Common myeloid progenitor, CD34-positive (primary cell): ENCODE data around the gene PNPLA1.

Experiments used
- CTCF ChIA-PET: fragments of 350-600 bp; sonication (Branson Sonifier 250); formaldehyde crosslinking; loops from one replicate; lab custom pipeline; 2021; ENCODE audit warnings: antibody characterized with exemption; lab: Charles Lee
- POLR2A ChIA-PET: fragments of 350-600 bp; sonication (Branson Sonifier 250); formaldehyde crosslinking; loops from one replicate; lab custom pipeline; 2021; ENCODE audit warnings: antibody characterized with exemption; lab: Charles Lee
- DNase-seq, 3 donors: peaks; one replicate each; pipeline versions ENCODE4 v3.0.0 to v3.0.0-alpha.2; 2013
- H3K27ac ChIP-seq, 2 experiments: 1 replicate in 1 of 2; 2 replicates in 1 of 2; pipeline ENCODE4 v1.7.0; 2013; ENCODE audit warnings: inconsistent platforms in 2 of 2, low read length in 2 of 2, mild to moderate bottlenecking in 2 of 2, low read depth in 1 of 2, moderate library complexity in 1 of 2; ENCODE audit not compliant: severe bottlenecking in 2 of 2, insufficient read depth in 1 of 2, poor library complexity in 1 of 2
- H3K27me3 ChIP-seq, 5 experiments: replicated peaks in 2 of 5; 1 replicate in 3 of 5; 2 replicates in 2 of 5; pipeline versions ENCODE4 v1.6.1 to v1.7.0; 2013; ENCODE audit warnings: low read length in 4 of 5, mild to moderate bottlenecking in 2 of 5, moderate library complexity in 2 of 5, inconsistent platforms in 1 of 5; ENCODE audit not compliant: insufficient read depth in 5 of 5, control insufficient read depth in 4 of 5
- H3K36me3 ChIP-seq, 4 experiments: 1 replicate in 2 of 4; 2 replicates in 2 of 4; pipeline versions ENCODE4 v1.6.1 to v1.7.0; 2013; ENCODE audit warnings: low read length in 3 of 4, control low read depth in 1 of 4, mild to moderate bottlenecking in 1 of 4; ENCODE audit not compliant: control insufficient read depth in 4 of 4, insufficient read depth in 4 of 4
- H3K4me1 ChIP-seq, 4 experiments: 1 replicate in 3 of 4; 2 replicates in 1 of 4; pipeline versions ENCODE4 v1.6.1 to v1.7.1; 2013; ENCODE audit warnings: low read length in 3 of 4, mild to moderate bottlenecking in 3 of 4, control low read depth in 1 of 4, inconsistent platforms in 1 of 4, moderate library complexity in 1 of 4; ENCODE audit not compliant: control insufficient read depth in 4 of 4, insufficient read depth in 4 of 4; ENCODE audit errors: control extremely low read depth in 1 of 4
- H3K4me3 ChIP-seq, 7 experiments: 1 replicate in 4 of 7; 2 replicates in 3 of 7; pipeline versions ENCODE4 v1.5.1 to v1.7.0; 2013; ENCODE audit warnings: mild to moderate bottlenecking in 7 of 7, low read length in 6 of 7, moderate library complexity in 6 of 7, inconsistent platforms in 2 of 7, low read depth in 2 of 7, control low read depth in 1 of 7; ENCODE audit not compliant: insufficient read depth in 4 of 7, control insufficient read depth in 1 of 7; ENCODE audit errors: extremely low read depth in 1 of 7
- H3K9me3 ChIP-seq, 5 experiments: 1 replicate in 4 of 5; 2 replicates in 1 of 5; pipeline versions ENCODE4 v1.6.1 to v1.7.1; 2013; ENCODE audit warnings: low read length in 4 of 5, mild to moderate bottlenecking in 2 of 5, inconsistent platforms in 1 of 5, low read depth in 1 of 5, moderate library complexity in 1 of 5; ENCODE audit not compliant: control insufficient read depth in 4 of 5, insufficient read depth in 2 of 5; ENCODE audit errors: control extremely low read depth in 1 of 5
- WGBS: methylation state at CpG from one replicate; pipeline ENCODE4 v1.1.5; 2013; ENCODE audit not compliant: insufficient coverage; 5-methylcytosine and 5-hydroxymethylcytosine counted together

PNPLA1 gene

DNA sequence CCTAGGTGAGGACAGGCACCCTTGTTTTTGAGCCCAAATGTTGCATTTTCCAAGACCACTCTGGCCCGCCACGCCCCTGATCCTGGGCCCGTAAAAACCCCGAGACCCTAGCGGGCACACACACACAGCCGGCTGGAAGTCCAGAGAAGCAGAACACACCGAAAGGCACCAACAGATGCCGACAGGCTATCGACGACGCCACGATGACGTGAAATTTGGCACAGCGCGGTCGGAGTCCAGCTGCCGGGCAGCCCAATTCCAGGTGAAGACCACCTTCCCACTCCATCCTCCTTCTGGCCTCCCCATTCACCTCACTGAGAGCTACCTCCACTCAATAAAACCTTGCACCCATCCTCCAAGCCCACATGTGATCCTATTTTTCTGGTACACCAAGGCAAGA is 34.0 kb upstream of the PNPLA1 start:
- Histone ChIP-seq H3K36me3 (peaks cover 0 to 14% (median 6%) of the 10 kb centered on the region in 4 experiments), H3K27ac (no peak overlapping the region), H3K4me1 (peaks cover 0 to 4% (median 0%) of the 10 kb centered on the region in 4 experiments), H3K9me3 (peaks cover 0 to 3% (median 0%) of the 10 kb centered on the region in 5 experiments), H3K27me3 (no peaks in the 10 kb centered on the region), H3K4me3 (no peak overlapping the region)
- DNase-seq = no peak
- CTCF ChIA-PET = no interaction called here
- POLR2A ChIA-PET = no interaction called here
- 84% methylated on average over 17 of the region's 17 CpGs for WGBS

GRCh38 chr6:36239774-36240173 is 30.1 kb upstream of the PNPLA1 start:
- no peak overlapping the region for H3K27ac ChIP-seq
- no peaks in the 10 kb centered on the region for H3K27me3 ChIP-seq
- no peak overlapping the region for H3K4me3 ChIP-seq
- DNase-seq = no peak
- peaks cover 0 to 3% (median 0%) of the 10 kb centered on the region in 5 experiments for H3K9me3 ChIP-seq
- 96% methylated on average over 5 of the region's 5 CpGs for WGBS
- ChIA-PET CTCF (interaction anchor here (1.0 kb wide), 1 partner anchor 10 kb away, joined by 4 read pairs; no protein-coding TSS in a partner anchor), POLR2A (no interaction called here)
- H3K4me1 ChIP-seq = peaks cover 0 to 16% (median 9%) of the 10 kb centered on the region in 4 experiments
- no peaks in the 10 kb centered on the region for H3K36me3 ChIP-seq

DNA sequence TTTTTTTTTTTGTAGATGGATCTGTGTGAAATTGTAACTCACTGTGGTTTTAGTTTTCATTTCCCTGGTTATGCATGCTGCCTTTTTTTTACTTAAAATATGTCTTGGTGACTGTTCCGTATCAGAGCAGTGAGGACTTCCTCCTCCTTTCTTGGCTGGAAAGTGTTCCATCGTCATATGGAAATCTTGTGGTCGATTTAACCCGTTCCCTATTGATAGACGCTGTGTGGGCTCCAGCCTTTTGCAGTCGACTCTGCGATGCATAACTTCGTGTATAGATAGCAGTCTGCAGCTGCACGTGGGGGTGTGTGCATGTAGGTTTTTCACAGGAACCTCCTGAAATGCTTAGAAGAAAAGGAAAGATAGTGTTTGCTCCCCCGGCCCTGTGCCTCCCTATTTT is 28.1 kb upstream of the PNPLA1 start:
- ChIA-PET CTCF (no interaction called here), POLR2A (interaction anchor here (0.6 kb wide), 1 partner anchor 256 kb away, joined by 3 read pairs; no protein-coding TSS in a partner anchor)
- peaks cover 2 to 28% (median 20%) of the 10 kb centered on the region in 4 experiments for H3K4me1 ChIP-seq
- no peaks in the 10 kb centered on the region for H3K36me3 ChIP-seq
- 2% methylated on average over 7 of the region's 10 CpGs for WGBS
- peak; percentile 68 to 89 (median 83) for DNase-seq
- H3K27me3 ChIP-seq = no peaks in the 10 kb centered on the region
- no peak overlapping the region for H3K27ac ChIP-seq
- H3K9me3 ChIP-seq = peaks cover 0 to 3% (median 0%) of the 10 kb centered on the region in 5 experiments
- H3K4me3 ChIP-seq = peak overlapping the region in 3 of 7 experiments; percentile 34 to 47 (median 40)

DNA sequence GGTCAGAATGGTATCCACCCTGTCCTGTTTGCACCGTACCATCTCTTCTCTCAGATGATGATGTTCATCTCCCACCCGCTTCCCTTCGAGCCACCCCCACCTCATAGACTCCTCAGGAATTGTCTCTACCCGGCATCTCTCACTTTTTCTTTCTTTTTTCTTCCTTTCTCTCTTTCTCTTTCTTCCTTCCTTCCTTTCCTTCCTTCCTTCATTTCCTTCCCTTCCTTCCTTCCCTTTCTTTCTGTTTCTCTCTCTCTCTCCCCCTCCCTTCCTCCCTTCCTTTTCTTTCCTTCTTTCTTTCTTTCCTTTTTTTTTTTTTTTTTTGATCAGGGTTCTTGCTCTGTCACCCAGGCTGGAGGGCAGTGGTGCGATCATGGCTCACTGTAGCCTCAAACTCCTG is 27.7 kb upstream of the PNPLA1 start:
- Histone ChIP-seq H3K36me3 (no peaks in the 10 kb centered on the region), H3K4me3 (peak overlapping the region in 3 of 7 experiments; percentile 34 to 47 (median 40)), H3K27ac (no peak overlapping the region), H3K9me3 (peaks cover 0 to 3% (median 0%) of the 10 kb centered on the region in 5 experiments), H3K27me3 (no peaks in the 10 kb centered on the region), H3K4me1 (peaks cover 2 to 28% (median 20%) of the 10 kb centered on the region in 4 experiments)
- POLR2A ChIA-PET = no interaction called here
- CTCF ChIA-PET = no interaction called here
- DNase-seq = no peak
- 74% methylated on average over 5 of the region's 5 CpGs for WGBS

GRCh38 chr6:36242626-36243025 is 27.2 kb upstream of the PNPLA1 start:
- no peak overlapping the region for H3K27ac ChIP-seq
- DNase-seq = no peak
- peaks cover 0 to 3% (median 0%) of the 10 kb centered on the region in 5 experiments for H3K9me3 ChIP-seq
- no peaks in the 10 kb centered on the region for H3K27me3 ChIP-seq
- ChIA-PET POLR2A (no interaction called here), CTCF (interaction anchor here (1.7 kb wide), 1 partner anchor 39 kb away, joined by 3 read pairs; no protein-coding TSS in a partner anchor)
- peaks cover 2 to 28% (median 20%) of the 10 kb centered on the region in 4 experiments for H3K4me1 ChIP-seq
- WGBS = 100% methylated on average over 2 of the region's 4 CpGs
- H3K36me3 ChIP-seq = no peaks in the 10 kb centered on the region
- H3K4me3 ChIP-seq = no peak overlapping the region

DNA sequence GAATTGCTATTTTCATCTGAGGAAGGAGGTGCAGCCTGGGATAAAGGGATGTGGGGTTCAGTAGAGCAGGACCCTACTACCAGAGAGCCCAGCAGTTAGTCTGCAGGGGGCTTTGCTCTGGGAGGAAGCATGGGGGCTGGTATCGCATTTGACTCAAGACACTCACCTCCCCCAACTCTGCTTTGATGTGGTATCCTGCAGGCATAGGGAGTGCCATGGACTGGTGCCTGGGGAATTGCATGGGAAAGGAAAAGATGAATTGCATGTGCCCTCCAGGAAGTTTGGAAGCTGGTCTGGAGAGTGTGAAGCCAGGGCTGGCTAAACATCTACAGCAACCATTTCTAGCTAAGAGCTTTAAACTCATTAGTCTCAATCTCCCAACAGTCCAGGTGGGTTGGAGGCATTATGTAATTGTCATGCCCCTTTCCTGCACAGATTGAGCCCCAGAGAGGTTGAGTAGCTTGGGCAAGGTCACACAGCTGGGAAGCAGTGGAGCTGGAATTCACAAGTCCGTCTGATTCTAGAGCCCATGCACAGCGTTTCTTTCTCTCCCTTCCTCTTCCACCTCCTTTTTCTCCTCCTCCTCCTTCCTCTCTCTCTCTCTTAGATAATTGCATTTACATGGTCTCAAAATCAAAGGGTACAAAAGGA is 26.2 kb upstream of the PNPLA1 start:
- Histone ChIP-seq H3K27ac (no peak overlapping the region), H3K27me3 (no peaks in the 10 kb centered on the region), H3K36me3 (no peaks in the 10 kb centered on the region), H3K4me3 (no peak overlapping the region), H3K9me3 (no peaks in the 10 kb centered on the region), H3K4me1 (peaks cover 2 to 37% (median 25%) of the 10 kb centered on the region in 4 experiments)
- DNase-seq = no peak
- WGBS = 91% methylated on average over 3 of the region's 3 CpGs
- ChIA-PET CTCF (interaction anchor here (0.6 to 1.7 kb wide), 3 partner anchors 14 to 40 kb away, joined by 3 to 4 read pairs (median 3); no protein-coding TSS in a partner anchor), POLR2A (no interaction called here)

DNA sequence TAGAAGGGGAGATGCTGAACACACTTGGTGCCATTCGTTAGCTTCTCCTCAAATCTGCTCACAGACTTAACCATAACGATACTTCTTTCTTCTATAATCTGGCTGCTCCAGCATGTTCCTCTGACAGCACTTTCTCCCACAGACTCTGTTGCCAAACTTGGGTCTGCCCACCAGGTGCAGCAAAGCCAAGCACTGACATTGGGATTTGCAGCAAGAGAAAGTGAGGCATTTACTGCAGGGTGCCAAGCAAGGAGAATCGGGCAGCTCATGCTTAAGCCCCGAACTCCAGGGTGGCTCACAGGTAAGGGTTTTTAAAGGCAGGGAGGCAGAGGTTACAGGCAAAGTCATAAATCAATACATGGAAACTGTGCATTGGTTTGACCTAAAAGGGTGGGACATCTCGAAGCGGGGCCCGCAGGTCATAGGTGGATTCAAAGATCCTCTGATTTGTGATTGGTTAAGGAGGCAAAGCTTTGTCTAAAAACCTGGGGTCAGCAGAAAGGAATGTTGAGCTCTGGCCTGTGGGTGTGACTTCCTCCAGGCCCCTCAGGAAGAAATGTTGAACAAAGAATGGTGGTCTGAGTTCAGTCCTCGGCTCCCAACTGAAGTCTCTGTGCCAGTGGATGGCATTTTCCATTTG is 25.1 kb upstream of the PNPLA1 start:
- no peak overlapping the region for H3K27ac ChIP-seq
- CTCF ChIA-PET = interaction anchor here (0.9 kb wide), 1 partner anchor 37 kb away, joined by 3 read pairs; no protein-coding TSS in a partner anchor
- H3K36me3 ChIP-seq = no peaks in the 10 kb centered on the region
- POLR2A ChIA-PET = no interaction called here
- 76% methylated on average over 8 of the region's 8 CpGs for WGBS
- no peaks in the 10 kb centered on the region for H3K9me3 ChIP-seq
- H3K4me1 ChIP-seq = peaks cover 2 to 41% (median 26%) of the 10 kb centered on the region in 4 experiments
- no peaks in the 10 kb centered on the region for H3K27me3 ChIP-seq
- H3K4me3 ChIP-seq = no peak overlapping the region
- peak in 1 of 3 donors; percentile 15 for DNase-seq
